Measurements from ENCODE around the gene KIFC3. TPM values are rescaled to one million over a fixed set of nuclear protein-coding genes. Genes with fewer than 3 reads are reported as not detected.

Gene KIFC3
- total and polyA plus RNA-seq, 2 of the 13 experiments (the other 11 are each of a cell fraction or from before 2014, with no cell fraction given) = 42.1 to 45.3 TPM

GRCh38 chr16:57828272-57829161 lies 26.2 kb upstream of the KIFC3 start (continued):
- TF ChIP-seq, protein P1, sequence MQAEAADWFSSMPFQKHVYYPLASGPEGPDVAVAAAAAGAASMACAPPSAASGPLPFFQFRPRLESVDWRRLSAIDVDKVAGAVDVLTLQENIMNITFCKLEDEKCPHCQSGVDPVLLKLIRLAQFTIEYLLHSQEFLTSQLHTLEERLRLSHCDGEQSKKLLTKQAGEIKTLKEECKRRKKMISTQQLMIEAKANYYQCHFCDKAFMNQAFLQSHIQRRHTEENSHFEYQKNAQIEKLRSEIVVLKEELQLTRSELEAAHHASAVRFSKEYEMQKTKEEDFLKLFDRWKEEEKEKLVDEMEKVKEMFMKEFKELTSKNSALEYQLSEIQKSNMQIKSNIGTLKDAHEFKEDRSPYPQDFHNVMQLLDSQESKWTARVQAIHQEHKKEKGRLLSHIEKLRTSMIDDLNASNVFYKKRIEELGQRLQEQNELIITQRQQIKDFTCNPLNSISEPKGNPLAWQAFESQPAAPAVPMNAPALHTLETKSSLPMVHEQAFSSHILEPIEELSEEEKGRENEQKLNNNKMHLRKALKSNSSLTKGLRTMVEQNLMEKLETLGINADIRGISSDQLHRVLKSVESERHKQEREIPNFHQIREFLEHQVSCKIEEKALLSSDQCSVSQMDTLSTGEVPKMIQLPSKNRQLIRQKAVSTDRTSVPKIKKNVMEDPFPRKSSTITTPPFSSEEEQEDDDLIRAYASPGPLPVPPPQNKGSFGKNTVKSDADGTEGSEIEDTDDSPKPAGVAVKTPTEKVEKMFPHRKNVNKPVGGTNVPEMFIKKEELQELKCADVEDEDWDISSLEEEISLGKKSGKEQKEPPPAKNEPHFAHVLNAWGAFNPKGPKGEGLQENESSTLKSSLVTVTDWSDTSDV (CRISPR knock-in tag; IDR thresholded peaks at IDR 0.05) = peak; percentile 36; the same call in 1 of the 2 replicates
- TF ChIP-seq ZNF510 (CRISPR knock-in tag; IDR thresholded peaks at IDR 0.05; ENCODE audit: low read depth) (no peak), ZFP62 (CRISPR knock-in tag; IDR thresholded peaks at IDR 0.05) (no peak), ZNF816 (CRISPR knock-in tag; IDR thresholded peaks at IDR 0.05; ENCODE audit: borderline replicate concordance) (no peak), SSRP1 (CRISPR knock-in tag; IDR thresholded peaks at IDR 0.05) (no peak), ZNF318 (CRISPR knock-in tag; IDR thresholded peaks at IDR 0.05) (no peak), MED1 (CRISPR knock-in tag; IDR thresholded peaks at IDR 0.05) (no peak), CEBPB (IDR thresholded peaks at IDR 0.05; ENCODE audit: borderline replicate concordance, low read depth, low read length) (no peak), TCF7L2 (IDR thresholded peaks at IDR 0.05; ENCODE audit: low read depth, low read length) (no peak), SMC3 (IDR thresholded peaks at IDR 0.05; ENCODE audit: low read length) (no peak), GATAD1 (CRISPR knock-in tag; IDR thresholded peaks at IDR 0.05) (no peak), RARG (CRISPR knock-in tag; IDR thresholded peaks at IDR 0.05; ENCODE audit: low read depth) (no peak), HDAC2 (CRISPR knock-in tag; IDR thresholded peaks at IDR 0.05) (no peak)

Data from HepG2 (cell line).